GM21526 (cell line): ENCODE measurements around the gene SPNS2.

Source experiments
- ATAC-seq: cut with Tn5 transposase; IDR thresholded peaks from one replicate; pipeline ENCODE4 v1.9.1; 2021; ENCODE audit warnings: moderate library complexity; ENCODE audit not compliant: unreplicated experiment, low FRiP score

The SPNS2 gene, protein sequence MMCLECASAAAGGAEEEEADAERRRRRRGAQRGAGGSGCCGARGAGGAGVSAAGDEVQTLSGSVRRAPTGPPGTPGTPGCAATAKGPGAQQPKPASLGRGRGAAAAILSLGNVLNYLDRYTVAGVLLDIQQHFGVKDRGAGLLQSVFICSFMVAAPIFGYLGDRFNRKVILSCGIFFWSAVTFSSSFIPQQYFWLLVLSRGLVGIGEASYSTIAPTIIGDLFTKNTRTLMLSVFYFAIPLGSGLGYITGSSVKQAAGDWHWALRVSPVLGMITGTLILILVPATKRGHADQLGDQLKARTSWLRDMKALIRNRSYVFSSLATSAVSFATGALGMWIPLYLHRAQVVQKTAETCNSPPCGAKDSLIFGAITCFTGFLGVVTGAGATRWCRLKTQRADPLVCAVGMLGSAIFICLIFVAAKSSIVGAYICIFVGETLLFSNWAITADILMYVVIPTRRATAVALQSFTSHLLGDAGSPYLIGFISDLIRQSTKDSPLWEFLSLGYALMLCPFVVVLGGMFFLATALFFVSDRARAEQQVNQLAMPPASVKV

DNA sequence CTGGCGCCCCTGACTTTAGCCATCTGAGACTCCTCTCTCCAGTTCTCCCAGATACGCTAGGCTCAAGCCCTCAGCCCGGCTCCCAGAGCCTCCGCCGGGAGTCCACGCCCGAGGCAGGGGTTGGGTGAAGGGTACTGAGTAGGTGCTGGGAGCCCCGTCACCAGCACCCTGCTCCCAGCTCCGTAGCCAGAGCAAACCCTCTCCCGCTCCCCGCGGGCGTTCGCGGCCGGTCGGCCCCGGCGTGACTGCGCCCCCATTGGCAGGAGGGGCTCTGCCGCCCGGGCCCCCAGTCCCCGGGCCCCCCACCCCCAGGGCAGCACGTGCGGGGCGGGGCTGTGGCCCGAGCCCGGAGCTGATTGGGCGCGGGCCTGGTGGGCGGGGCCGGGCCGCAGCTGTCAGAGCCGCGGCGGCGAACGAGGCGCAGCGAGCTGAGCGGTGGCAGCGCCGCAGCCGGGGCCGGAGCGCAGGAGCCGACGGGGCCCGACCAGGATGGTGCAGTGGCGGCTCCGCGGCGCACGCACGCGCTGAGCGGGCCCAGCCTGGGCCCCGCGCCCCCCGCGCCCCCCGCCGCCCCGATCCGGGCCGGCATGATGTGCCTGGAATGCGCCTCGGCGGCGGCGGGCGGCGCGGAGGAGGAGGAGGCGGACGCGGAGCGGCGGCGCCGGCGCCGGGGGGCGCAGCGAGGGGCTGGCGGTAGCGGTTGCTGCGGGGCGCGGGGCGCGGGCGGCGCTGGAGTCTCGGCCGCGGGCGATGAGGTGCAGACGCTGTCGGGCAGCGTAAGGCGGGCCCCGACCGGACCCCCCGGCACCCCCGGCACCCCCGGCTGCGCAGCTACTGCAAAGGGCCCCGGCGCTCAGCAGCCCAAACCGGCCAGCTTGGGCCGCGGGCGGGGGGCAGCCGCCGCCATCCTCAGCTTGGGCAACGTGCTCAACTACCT lies at the start of gene SPNS2:
TSS of gene SPNS2 (plus strand) at position 421 of the 937 bp plus-strand sequence. CDS start at position 588, 167 bp downstream.
- ATAC-seq, result no peak

DNA sequence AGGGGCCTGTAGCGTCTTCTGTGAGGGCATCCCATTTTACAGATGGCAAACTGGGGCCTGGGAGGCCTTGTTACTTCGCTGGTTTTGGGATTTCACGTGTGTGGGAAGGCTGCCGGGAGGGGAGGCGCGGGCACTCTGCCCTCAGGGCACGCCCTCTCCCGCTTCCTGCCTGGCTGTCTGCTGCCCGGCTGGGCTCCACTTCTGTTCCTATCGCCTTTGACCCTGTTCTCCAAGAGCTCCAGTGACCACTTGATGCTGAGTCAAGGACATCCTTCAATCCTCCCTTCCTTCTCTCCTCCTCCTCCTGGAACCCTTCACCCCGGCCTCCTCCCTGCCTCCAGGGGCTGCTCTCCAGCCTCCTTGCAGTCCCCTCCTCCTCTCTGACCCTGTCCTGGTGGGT lies 48.9 kb upstream of the SPNS2 start:
- no peak for ATAC-seq

- ATAC-seq, result no peak
Measured at GRCh38 chr17:4450710-4451316, 47.9 kb upstream of the SPNS2 start.

GRCh38 chr17:4453812-4454591 lies 44.7 kb upstream of the SPNS2 start:
- no peak for ATAC-seq

GRCh38 chr17:4460661-4461060 lies 38.0 kb upstream of the SPNS2 start:
- no peak for ATAC-seq

DNA sequence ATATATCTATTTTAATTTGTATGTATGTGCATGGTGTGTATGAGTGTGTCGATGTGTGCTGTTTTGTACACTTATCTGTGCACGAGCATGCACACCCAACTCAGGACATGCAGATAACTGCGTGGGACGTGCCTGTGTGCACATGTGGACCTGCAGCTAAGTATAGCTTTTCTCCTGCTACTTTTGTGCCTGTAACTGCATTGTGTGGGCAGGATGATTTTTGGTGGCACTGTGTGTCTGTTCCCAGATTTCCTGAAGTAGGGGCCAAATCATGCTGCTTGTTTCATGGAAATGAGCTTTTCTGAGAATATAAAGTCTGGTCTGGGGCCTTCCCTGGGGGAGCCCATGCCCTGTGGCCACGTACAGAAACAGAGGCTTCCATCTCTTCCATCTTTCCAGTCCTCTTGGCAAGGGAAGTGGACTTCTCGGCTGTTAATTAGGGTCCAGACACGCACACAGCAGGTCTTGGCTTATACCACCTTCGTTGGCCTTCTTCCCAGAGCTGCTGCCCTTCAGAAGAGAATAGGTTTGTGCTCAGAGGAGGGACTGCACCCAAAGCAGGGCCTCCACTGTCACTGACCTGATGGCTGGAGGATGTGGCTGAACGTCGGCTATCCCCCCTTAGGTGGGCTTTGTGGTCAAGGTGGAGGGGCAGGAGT lies 34.7 kb upstream of the SPNS2 start:
- ATAC-seq, result no peak

DNA sequence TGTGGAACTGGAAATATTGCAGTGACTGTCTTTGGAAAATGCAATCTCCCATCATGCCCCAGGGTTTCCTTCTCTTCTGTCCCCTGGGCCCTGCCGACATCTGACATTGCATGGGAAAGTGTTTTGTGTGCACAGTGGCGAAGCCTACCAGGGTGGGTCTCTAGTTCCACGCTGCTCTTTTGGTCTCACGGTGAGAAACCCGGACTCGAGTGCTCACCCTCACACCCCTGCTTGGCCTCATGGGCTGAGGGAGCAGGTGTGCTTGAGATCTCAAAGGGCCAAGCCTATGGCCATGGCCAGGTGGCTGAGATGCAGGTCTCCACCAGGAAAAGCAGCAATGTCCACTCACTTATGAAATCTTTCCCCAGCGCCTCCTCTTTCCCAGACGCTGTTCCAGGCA lies 32.9 kb upstream of the SPNS2 start:
- no peak for ATAC-seq

- no peak for ATAC-seq
Measured at GRCh38 chr17:4467287-4467686, 31.4 kb upstream of the SPNS2 start.

- no peak for ATAC-seq
Measured at GRCh38 chr17:4469552-4469951, 29.1 kb upstream of the SPNS2 start.

DNA sequence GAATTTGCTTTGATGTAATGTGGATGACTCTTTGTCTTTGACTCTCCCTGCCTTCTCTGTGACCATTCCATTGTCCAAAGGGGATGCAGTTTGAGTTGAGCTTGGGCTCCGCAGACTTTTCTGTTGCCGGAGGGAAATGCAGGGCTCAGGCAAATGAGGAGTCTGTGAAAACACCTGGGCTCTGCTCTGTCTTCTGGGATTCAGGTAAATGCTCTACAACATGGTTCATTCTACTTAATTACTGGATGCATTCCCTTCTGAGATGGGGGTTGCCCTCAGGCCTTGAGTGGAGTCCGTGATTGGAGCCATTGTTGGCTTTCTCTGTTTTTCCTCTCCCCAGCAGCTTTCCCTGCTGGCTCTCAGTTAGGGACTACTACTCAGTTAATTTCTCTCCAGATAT lies 26.4 kb upstream of the SPNS2 start:
- no peak for ATAC-seq

- ATAC-seq, result no peak
Measured at GRCh38 chr17:4474093-4474492, 24.6 kb upstream of the SPNS2 start.

DNA sequence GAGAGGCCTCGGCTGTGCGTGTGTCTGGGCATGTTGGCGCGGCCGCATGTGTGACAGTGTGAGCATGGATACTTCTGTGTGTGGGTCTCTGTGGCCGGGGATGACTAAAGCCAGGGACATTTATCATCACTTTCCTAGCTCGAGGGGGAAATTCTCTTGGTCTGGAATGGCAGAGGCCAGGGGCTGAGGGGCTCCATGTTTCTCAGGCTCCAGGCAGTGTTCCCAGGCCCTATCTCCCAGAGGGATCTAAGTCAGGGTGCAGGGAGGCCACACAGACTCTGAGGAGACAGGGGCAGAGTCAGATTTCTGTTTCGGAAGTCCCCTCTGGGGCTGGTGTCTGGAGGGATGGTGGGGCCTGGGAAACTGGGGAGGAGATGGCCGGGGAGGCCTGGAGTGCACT lies 23.7 kb upstream of the SPNS2 start:
- ATAC-seq, result no peak

DNA sequence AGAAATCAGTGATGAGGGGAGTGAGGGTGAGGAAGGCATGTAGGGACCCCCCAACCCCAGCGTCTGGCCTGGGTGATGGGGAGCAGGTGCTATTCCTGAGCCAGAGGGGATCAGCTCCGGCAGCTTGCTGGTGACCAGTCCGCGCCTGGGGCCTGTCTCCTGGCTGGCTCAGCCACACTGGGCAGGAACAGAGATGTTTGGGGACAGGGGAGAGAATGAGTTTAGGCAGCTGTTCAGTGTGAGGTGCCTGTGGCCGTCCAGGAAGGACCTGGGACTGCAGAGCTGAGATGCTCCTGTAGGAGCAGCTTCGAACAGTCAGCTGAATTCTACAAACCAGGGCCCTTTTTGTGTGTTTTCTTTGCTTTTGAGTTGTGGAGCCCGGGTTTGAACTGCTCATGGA lies 23.2 kb upstream of the SPNS2 start:
- no peak for ATAC-seq

DNA sequence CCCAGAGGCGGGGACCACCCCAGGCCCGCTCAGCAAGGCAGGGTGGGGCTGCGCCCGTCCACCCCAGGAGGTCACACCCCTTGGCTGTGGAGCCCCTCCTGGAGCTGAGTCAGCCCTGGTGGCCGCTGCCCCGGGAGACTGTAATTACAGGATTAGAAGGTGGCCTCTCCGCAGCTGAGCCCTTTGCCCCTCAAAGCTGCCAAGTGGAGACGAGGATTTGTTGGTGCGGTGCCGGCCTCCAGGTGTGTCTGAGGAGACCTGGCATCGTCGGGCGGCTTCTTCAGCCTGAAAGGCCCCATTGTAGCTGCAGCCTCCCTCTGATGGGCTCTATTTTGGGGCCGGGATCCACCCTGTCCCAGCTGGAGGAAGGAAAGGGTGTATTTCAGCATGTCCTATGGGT lies 22.7 kb upstream of the SPNS2 start:
- ATAC-seq, result no peak

DNA sequence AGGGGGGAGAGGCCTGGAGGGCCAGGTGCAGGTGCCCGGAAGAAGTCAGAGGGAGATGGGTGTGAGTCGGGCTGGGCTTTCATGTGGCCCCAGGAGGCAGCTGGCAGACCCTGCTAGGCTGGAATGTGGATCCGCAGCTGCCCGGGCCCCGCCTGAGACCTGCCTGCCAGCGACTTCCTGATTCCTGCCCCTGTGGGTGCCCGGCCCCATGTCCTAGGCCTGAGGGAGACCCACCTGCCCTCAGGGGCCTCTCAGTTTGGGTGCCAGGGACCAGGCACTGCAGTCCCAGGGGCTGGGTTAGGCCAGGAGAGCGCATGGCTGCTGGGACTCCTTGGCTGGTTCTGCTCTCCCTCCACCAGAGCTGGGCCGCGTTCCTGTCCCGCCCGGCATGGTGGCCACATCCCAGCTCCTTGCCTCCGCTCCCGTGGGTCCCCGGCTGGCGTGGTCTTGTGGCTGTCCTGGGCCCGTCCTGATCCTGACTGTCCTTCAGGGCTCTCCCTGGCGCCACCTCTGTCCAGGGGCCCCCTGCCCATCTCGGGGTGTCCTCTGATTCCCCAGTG lies 22.1 kb upstream of the SPNS2 start:
- no peak for ATAC-seq

GRCh38 chr17:4477255-4477791 lies 21.4 kb upstream of the SPNS2 start:
- ATAC-seq, result no peak

GRCh38 chr17:4478318-4478830 lies 20.3 kb upstream of the SPNS2 start:
- no peak for ATAC-seq

DNA sequence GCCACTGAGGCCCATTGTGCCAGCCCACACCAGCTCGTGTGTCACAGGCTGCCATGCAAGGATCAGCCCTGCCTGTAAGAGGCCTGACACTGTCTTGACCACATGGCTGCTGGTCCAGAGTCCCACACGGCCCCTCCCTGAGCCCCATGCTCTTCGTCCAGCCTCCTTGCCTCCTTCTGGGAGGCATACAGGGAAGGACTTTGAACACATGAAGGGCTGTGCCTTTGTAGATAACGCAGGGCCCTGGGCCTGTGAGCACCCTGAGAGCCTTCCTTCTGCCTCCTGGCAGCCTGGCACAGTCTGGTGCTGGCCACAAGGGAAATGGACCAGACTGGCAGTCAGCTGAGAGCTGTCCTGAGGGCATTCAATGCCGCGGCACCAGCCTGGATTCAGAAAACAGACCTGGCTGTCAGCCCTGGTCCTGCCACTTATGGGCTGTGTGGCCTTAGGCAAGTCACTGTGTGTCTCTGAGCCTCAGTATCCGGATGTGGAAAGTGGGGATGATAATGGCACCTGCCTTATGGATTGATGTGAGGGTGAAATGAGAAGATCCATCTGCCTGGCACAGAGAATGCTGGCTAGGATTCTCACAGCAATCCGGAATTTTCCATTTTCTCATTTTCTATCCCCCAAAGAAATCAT lies 19.2 kb upstream of the SPNS2 start:
- ATAC-seq, result no peak
